SK-N-SH (cell line): ENCODE measurements around the gene SUPT3H. TPM values are rescaled to one million over a fixed set of nuclear protein-coding genes. Genes with fewer than 3 reads are reported as not detected.

Experiments used
- CTCF ChIA-PET: fragments of 300-600, 350-600 bp; formaldehyde crosslinking; extraction: SDS; loops from one replicate; lab custom pipeline; 2021; lab: Yijun Ruan, JAX
- POLR2A ChIA-PET: fragments of 350-600 bp; sonication (Branson Sonifier 250); formaldehyde crosslinking; extraction: SDS; loops from one replicate; lab custom pipeline; 2020; ENCODE audit warnings: antibody characterized with exemption, inconsistent platforms; lab: Yijun Ruan, JAX
- DNase-seq: peaks from one replicate; pipeline ENCODE4 v3.0.0; 2012
- H2AFZ ChIP-seq: fragments of 200-600 bp; sonication (generic); 2 replicates; pipeline ENCODE4 v1.8.1; 2016; ENCODE audit warnings: antibody characterized with exemption, mild to moderate bottlenecking, low read depth
- H3F3A ChIP-seq: fragments of 200-600 bp; sonication (generic); replicated peaks from 2 replicates; pipeline ENCODE3; 2016; ENCODE audit warnings: antibody characterized with exemption, mild to moderate bottlenecking; ENCODE audit not compliant: insufficient read depth
- H3K27ac ChIP-seq, 2 experiments: fragments of 200-500 bp in 1 of 2; fragments of 200-600 bp in 1 of 2; sonication (Bioruptor generic) in 1 of 2; sonication (generic), shearing (Covaris generic) in 1 of 2; 2 replicates each; pipeline versions ENCODE4 v1.5.1 to v1.6.1; 2014 to 2016; ENCODE audit warnings: low read depth in 2 of 2, inconsistent platforms in 1 of 2, low read length in 1 of 2, mild to moderate bottlenecking in 1 of 2, mixed read lengths in 1 of 2
- H3K27me3 ChIP-seq: fragments of 200-600 bp; sonication (generic), shearing (Covaris generic); 2 replicates; pipeline ENCODE4 v1.6.1; 2016; ENCODE audit warnings: mixed run types; ENCODE audit not compliant: insufficient read depth
- H3K36me3 ChIP-seq, 2 experiments: fragments of 200-500 bp in 1 of 2; fragments of 200-600 bp in 1 of 2; sonication (Bioruptor generic) in 1 of 2; sonication (generic) in 1 of 2; replicated peaks in 1 of 2; 2 replicates each; pipeline versions ENCODE3 to v1.5.1; 2014 to 2016; ENCODE audit warnings: low read length in 1 of 2, mild to moderate bottlenecking in 1 of 2; ENCODE audit not compliant: insufficient read depth in 2 of 2, control insufficient read depth in 1 of 2
- H3K4me1 ChIP-seq, 2 experiments: fragments of 200-500 bp in 1 of 2; fragments of 200-600 bp in 1 of 2; sonication (Bioruptor generic) in 1 of 2; sonication (generic), shearing (Covaris generic) in 1 of 2; 2 replicates each; pipeline versions ENCODE4 v1.5.1 to v1.6.1; 2014 to 2016; ENCODE audit warnings: low read depth in 1 of 2, low read length in 1 of 2, mixed run types in 1 of 2; ENCODE audit not compliant: insufficient read depth in 2 of 2, control insufficient read depth in 1 of 2
- H3K4me2 ChIP-seq: fragments of 200-600 bp; sonication (generic), shearing (Covaris generic); 2 replicates; pipeline ENCODE4 v1.6.1; 2017; ENCODE audit warnings: mixed run types
- H3K4me3 ChIP-seq, 2 experiments: fragments of 200-500 bp in 1 of 2; fragments of 200-600 bp in 1 of 2; sonication (Bioruptor generic) in 1 of 2; sonication (generic), shearing (Covaris generic) in 1 of 2; 2 replicates each; pipeline versions ENCODE4 v1.5.1 to v1.8.1; 2014 to 2016; ENCODE audit warnings: low read depth in 2 of 2, inconsistent platforms in 1 of 2, low read length in 1 of 2, mild to moderate bottlenecking in 1 of 2, mixed read lengths in 1 of 2, moderate library complexity in 1 of 2
- H3K79me2 ChIP-seq: fragments of 200-600 bp; sonication (generic); 2 replicates; pipeline ENCODE4 v1.8.1; 2017; ENCODE audit warnings: mild to moderate bottlenecking; ENCODE audit not compliant: insufficient read depth
- H3K9ac ChIP-seq: fragments of 200-600 bp; sonication (generic); 2 replicates; pipeline ENCODE4 v1.6.1; 2017; ENCODE audit warnings: mixed run types
- H3K9me2 ChIP-seq: fragments of 200-600 bp; sonication (generic); 2 replicates; pipeline ENCODE4 v1.6.1; 2017; ENCODE audit warnings: mixed run types
- H3K9me3 ChIP-seq: fragments of 200-600 bp; sonication (generic); 2 replicates; pipeline ENCODE4 v1.6.1; 2017; ENCODE audit warnings: mixed run types, mild to moderate bottlenecking, moderate library complexity
- H4K20me1 ChIP-seq: fragments of 200-600 bp; sonication (generic); 2 replicates; pipeline ENCODE4 v1.6.1; 2017; ENCODE audit warnings: mild to moderate bottlenecking, mixed run types; ENCODE audit not compliant: insufficient read depth
- CHD2 ChIP-seq: fragments of 150-350 bp; IDR thresholded peaks from 2 replicates; pipeline ENCODE4 v1.6.1; 2018; ENCODE audit warnings: low read length; ENCODE audit not compliant: partially characterized antibody
- ELF1 ChIP-seq: IDR thresholded peaks from 2 replicates; pipeline ENCODE4 v1.4.0; 2012
- EP300 ChIP-seq, 2 experiments: IDR thresholded peaks; 2 replicates each; pipeline versions ENCODE4 v1.4.0 to v1.6.1; 2012; ENCODE audit warnings: borderline replicate concordance in 1 of 2, low read depth in 1 of 2, low read length in 1 of 2
- FOXJ3 ChIP-seq: sonication (generic); formaldehyde crosslinking; IDR thresholded peaks from 2 replicates; pipeline ENCODE4 v1.5.1; 2020; ENCODE audit warnings: mild to moderate bottlenecking, missing genetic modification reagents
- FOXM1 ChIP-seq: IDR thresholded peaks from 2 replicates; pipeline ENCODE4 v1.4.0; 2012; ENCODE audit warnings: low read depth, mild to moderate bottlenecking
- GABPA ChIP-seq: IDR thresholded peaks from 2 replicates; pipeline ENCODE4 v1.4.0; 2012; ENCODE audit warnings: low read depth, mild to moderate bottlenecking
- GATA2 ChIP-seq: sonication (generic); formaldehyde crosslinking; IDR thresholded peaks from 2 replicates; pipeline ENCODE4 v1.5.0; 2020; ENCODE audit warnings: mild to moderate bottlenecking, missing genetic modification reagents
- JUND ChIP-seq: IDR thresholded peaks from 2 replicates; pipeline ENCODE4 v1.4.0; 2012
- MXI1 ChIP-seq: IDR thresholded peaks from 2 replicates; pipeline ENCODE4 v1.6.1; 2012; ENCODE audit warnings: mild to moderate bottlenecking, low read depth, low read length, improper control_type of control experiment
- NFIC ChIP-seq: IDR thresholded peaks from 2 replicates; pipeline ENCODE4 v1.4.0; 2012; ENCODE audit warnings: borderline replicate concordance
- PBX3 ChIP-seq: IDR thresholded peaks from 2 replicates; pipeline ENCODE4; 2012
- RAD21 ChIP-seq: IDR thresholded peaks from 2 replicates; pipeline ENCODE4 v1.6.1; 2012; ENCODE audit warnings: mild to moderate bottlenecking, low read length
- RCOR1 ChIP-seq: fragments of 150-350 bp; IDR thresholded peaks from 2 replicates; pipeline ENCODE4 v1.6.1; 2017; ENCODE audit warnings: antibody characterized with exemption, low read length
- REST ChIP-seq: IDR thresholded peaks from 2 replicates; pipeline ENCODE4 v1.6.1; 2012; ENCODE audit warnings: mild to moderate bottlenecking, low read depth, low read length, moderate library complexity
- RFX5 ChIP-seq: IDR thresholded peaks from 2 replicates; pipeline ENCODE4 v1.6.1; 2012; ENCODE audit warnings: mild to moderate bottlenecking, improper control_type of control experiment, low read length
- SIN3A ChIP-seq: IDR thresholded peaks from 2 replicates; pipeline ENCODE4 v1.6.1; 2012; ENCODE audit warnings: low read depth, mild to moderate bottlenecking, low read length, moderate library complexity, borderline replicate concordance
- SMC3 ChIP-seq: IDR thresholded peaks from 2 replicates; pipeline ENCODE4 v1.6.1; 2012; ENCODE audit warnings: low read depth, low read length, improper control_type of control experiment
- TAF1 ChIP-seq: IDR thresholded peaks from 2 replicates; pipeline ENCODE4 v1.6.1; 2012; ENCODE audit warnings: low read depth, mild to moderate bottlenecking, low read length, moderate library complexity, borderline replicate concordance
- TCF12 ChIP-seq: IDR thresholded peaks from 2 replicates; pipeline ENCODE4 v1.4.0; 2012
- TEAD4 ChIP-seq: IDR thresholded peaks from 2 replicates; pipeline ENCODE4 v1.4.0; 2012; ENCODE audit warnings: mild to moderate bottlenecking, borderline replicate concordance; ENCODE audit not compliant: insufficient read depth
- USF1 ChIP-seq: IDR thresholded peaks from 2 replicates; pipeline ENCODE4 v1.4.0; 2012; ENCODE audit warnings: low read depth, borderline replicate concordance
- YY1 ChIP-seq: IDR thresholded peaks from 2 replicates; pipeline ENCODE4 v1.4.0; 2012; ENCODE audit warnings: low read depth, mild to moderate bottlenecking
- ZBTB33 ChIP-seq: IDR thresholded peaks from 2 replicates; pipeline ENCODE4 v1.4.0; 2012; ENCODE audit warnings: low read depth, borderline replicate concordance
- WGBS: methylation state at CpG from one replicate; pipeline ENCODE4 v1.1.6; 2017; ENCODE audit warnings: low lambda C conversion rate; 5-methylcytosine and 5-hydroxymethylcytosine counted together
- polyA plus RNA-seq, 3 experiments: library from polyadenylated mRNA; depleted of rRNA; stranded (reverse); fragments of >200 nt; gene quantifications; 2 replicates each; pipeline ENCODE4 v1.2.3, GENCODE V29; 2012

Gene SUPT3H
- polyA plus RNA-seq, 1 of the 3 experiments (the other 2 are of a cell fraction) = 10.9 TPM

- H4K20me1 ChIP-seq = no peaks in the 10 kb centered on the region
- H3K4me1 ChIP-seq = peaks cover 5 to 6% of the 10 kb centered on the region in 2 experiments; a peak in 2 of 4 replicates
- no peaks in the 10 kb centered on the region for H3K27me3 ChIP-seq
- no peaks in the 10 kb centered on the region for H3K79me2 ChIP-seq
- H3K4me2 ChIP-seq = no peak overlapping the region
- no peaks in the 10 kb centered on the region for H3K9me2 ChIP-seq
- H3K27ac ChIP-seq = no peak overlapping the region
- H3F3A ChIP-seq = no peaks in the 10 kb centered on the region
- no peaks in the 10 kb centered on the region for H3K9me3 ChIP-seq
- CTCF ChIA-PET = no interaction called here
- H3K4me3 ChIP-seq = no peak overlapping the region
- POLR2A ChIA-PET = no interaction called here
- no peak overlapping the region for H2AFZ ChIP-seq
- DNase-seq = no peak
- no peaks in the 10 kb centered on the region for H3K36me3 ChIP-seq
- TF ChIP-seq TAF1 (no peak), EP300 (IDR thresholded peaks at IDR 0.05; ENCODE audit: borderline replicate concordance in 1 of 2, low read depth in 1 of 2, low read length in 1 of 2) (no peak), CHD2 (no peak), ZBTB33 (no peak), GATA2 (CRISPR knock-in tag) (no peak), NFIC (no peak), PBX3 (no peak), JUND (no peak), FOXM1 (no peak)
- H3K9ac ChIP-seq = no peak overlapping the region
These were observed 566.3 kb downstream of the SUPT3H start for GRCh38 chr6:44811456-44811855.

- CTCF ChIA-PET = interaction anchor here (1.2 kb wide), 1 partner anchor 9 kb away, joined by 3 read pairs; no protein-coding TSS in a partner anchor
- Histone ChIP-seq H3K4me1 (peaks cover 7 to 21% of the 10 kb centered on the region in 2 experiments; a peak in 2 of 4 replicates), H3K9me2 (no peaks in the 10 kb centered on the region), H3K9ac (no peak overlapping the region), H3K27ac (no peak overlapping the region), H3K9me3 (no peaks in the 10 kb centered on the region), H3K27me3 (no peaks in the 10 kb centered on the region), H3K36me3 (no peaks in the 10 kb centered on the region), H3K4me3 (no peak overlapping the region), H4K20me1 (no peaks in the 10 kb centered on the region), H3K4me2 (no peak overlapping the region), H3K79me2 (no peaks in the 10 kb centered on the region), H2AFZ (no peak overlapping the region), H3F3A (peaks cover 3% of the 10 kb centered on the region)
- POLR2A ChIA-PET = no interaction called here
- TF ChIP-seq RCOR1 (no peak), YY1 (no peak), TAF1 (no peak), ELF1 (no peak), GABPA (no peak), REST (no peak), TCF12 (no peak), RAD21 (no peak), MXI1 (no peak), RFX5 (no peak), GATA2 (CRISPR knock-in tag) (no peak), TEAD4 (no peak), SIN3A (no peak), FOXJ3 (CRISPR knock-in tag) (no peak), USF1 (no peak), SMC3 (no peak)
- no peak for DNase-seq
- WGBS = 55% methylated on average over 2 of the region's 2 CpGs
These were observed 568.5 kb downstream of the SUPT3H start for GRCh38 chr6:44809258-44809657.
